K562 (cell line): ENCODE data around the gene ZNF362. TPM values are rescaled to one million over a fixed set of nuclear protein-coding genes. Genes with fewer than 3 reads are reported as not detected.

Source experiments
- ASH1L ChIP-seq: fragments of 450-650 bp; IDR thresholded peaks from 2 replicates; pipeline ENCODE4 v1.6.1; 2018; ENCODE audit warnings: borderline replicate concordance, mild to moderate bottlenecking, low read depth; ENCODE audit not compliant: partially characterized antibody
- CCNT2 ChIP-seq: IDR thresholded peaks from 2 replicates; pipeline ENCODE4 v1.6.1; 2011; ENCODE audit warnings: borderline replicate concordance, low read depth, mild to moderate bottlenecking, moderate library complexity, mixed read lengths, low read length; ENCODE audit not compliant: insufficient read length; ENCODE audit errors: extremely low read depth
- CEBPB ChIP-seq: fragments of 450-650 bp; IDR thresholded peaks from 2 replicates; pipeline ENCODE4 v1.6.1; 2016; ENCODE audit warnings: missing genetic modification characterization, missing compliant biosample characterization
- HNRNPL ChIP-seq: fragments of 200-400 bp; formaldehyde crosslinking; IDR thresholded peaks from 2 replicates; pipeline ENCODE4 v1.6.1; 2017; ENCODE audit warnings: low read depth, mild to moderate bottlenecking, low read length
- MIER1 ChIP-seq: fragments of 450-650 bp; IDR thresholded peaks from 2 replicates; pipeline ENCODE4 v1.6.1; 2016; ENCODE audit warnings: antibody characterized with exemption, mild to moderate bottlenecking, low read depth
- RBFOX2 ChIP-seq: fragments of 200-400 bp; formaldehyde crosslinking; IDR thresholded peaks from 2 replicates; pipeline ENCODE4 v1.6.1; 2017; ENCODE audit warnings: low read depth, mild to moderate bottlenecking, low read length, moderate library complexity
- RBM14 ChIP-seq: fragments of 200-400 bp; formaldehyde crosslinking; IDR thresholded peaks from 2 replicates; pipeline ENCODE4 v1.6.1; 2018; ENCODE audit warnings: low read depth, mild to moderate bottlenecking, low read length, moderate library complexity, borderline replicate concordance; ENCODE audit not compliant: insufficient read depth
- ZKSCAN8 ChIP-seq: fragments of 200-800 bp; sonication (Bioruptor generic); IDR thresholded peaks from 2 replicates; pipeline ENCODE4 v1.6.1; 2016; ENCODE audit warnings: missing genetic modification characterization, missing compliant biosample characterization
- ZNF384 ChIP-seq: IDR thresholded peaks from 2 replicates; pipeline ENCODE4 v1.6.1; 2012; ENCODE audit warnings: low read depth, low read length, improper control_type of control experiment
- ZNF830 ChIP-seq: fragments of 250-450 bp; sonication (Bioruptor Pico); IDR thresholded peaks from 2 replicates; pipeline ENCODE4 v1.5.0; 2021; ENCODE audit warnings: mild to moderate bottlenecking
- polyA plus RNA-seq, 8 experiments: library from polyadenylated mRNA; depleted of rRNA in 4 of 8; stranded (reverse) in 5 of 8; unstranded in 3 of 8; fragments of >200 nt; fragmentation: Nextera tagmentation in 2 of 8; fragmentation: Illumina TruSeq in 1 of 8; extraction: Ambion mirVana in 2 of 8; extraction: Trizol in 1 of 8; gene quantifications; 2 replicates each; pipeline versions ENCODE4 v1.2.1 to v1.2.3, GENCODE V29; 2011 to 2014; ENCODE audit warnings: inconsistent platforms in 1 of 8, missing spikeins in 1 of 8
- total RNA-seq, 7 experiments: library from RNA; depleted of rRNA in 6 of 7; stranded (reverse); fragments of >200 nt in 6 of 7; fragmentation: Illumina TruSeq in 2 of 7; extraction: Trizol in 2 of 7; gene quantifications; 2 replicates each; pipeline versions ENCODE4 v1.2.1 to v1.2.3, GENCODE V29; 2011 to 2021; ENCODE audit warnings: low replicate concordance in 1 of 7
- TF ChIP-seq, protein P1 (sequence below): fragments of 450-650 bp; IDR thresholded peaks from 2 replicates; pipeline ENCODE4 v1.6.1; 2017; ENCODE audit warnings: antibody characterized with exemption, mild to moderate bottlenecking
- TF ChIP-seq, protein P2 (sequence below): sonication (generic); formaldehyde crosslinking; IDR thresholded peaks from 2 replicates; pipeline ENCODE4 v1.8.0; 2022; ENCODE audit warnings: mild to moderate bottlenecking, missing genetic modification reagents, borderline replicate concordance
- TF ChIP-seq, protein P3 (sequence below): sonication (generic); formaldehyde crosslinking; IDR thresholded peaks from 2 replicates; pipeline ENCODE4 v1.8.1; 2022; ENCODE audit warnings: missing genetic modification reagents
- TF ChIP-seq, protein P4 (sequence below): fragments of 450-650 bp; IDR thresholded peaks from 2 replicates; pipeline ENCODE4 v1.6.1; 2016; ENCODE audit warnings: missing biosample characterization, missing genetic modification characterization

Gene ZNF362
- total and polyA plus RNA-seq, 9 of the 15 experiments (the other 6 are each of a cell fraction or from before 2014, with no cell fraction given), result 0.01 to 1.1 (median 0.35) TPM; not detected in 1

DNA sequence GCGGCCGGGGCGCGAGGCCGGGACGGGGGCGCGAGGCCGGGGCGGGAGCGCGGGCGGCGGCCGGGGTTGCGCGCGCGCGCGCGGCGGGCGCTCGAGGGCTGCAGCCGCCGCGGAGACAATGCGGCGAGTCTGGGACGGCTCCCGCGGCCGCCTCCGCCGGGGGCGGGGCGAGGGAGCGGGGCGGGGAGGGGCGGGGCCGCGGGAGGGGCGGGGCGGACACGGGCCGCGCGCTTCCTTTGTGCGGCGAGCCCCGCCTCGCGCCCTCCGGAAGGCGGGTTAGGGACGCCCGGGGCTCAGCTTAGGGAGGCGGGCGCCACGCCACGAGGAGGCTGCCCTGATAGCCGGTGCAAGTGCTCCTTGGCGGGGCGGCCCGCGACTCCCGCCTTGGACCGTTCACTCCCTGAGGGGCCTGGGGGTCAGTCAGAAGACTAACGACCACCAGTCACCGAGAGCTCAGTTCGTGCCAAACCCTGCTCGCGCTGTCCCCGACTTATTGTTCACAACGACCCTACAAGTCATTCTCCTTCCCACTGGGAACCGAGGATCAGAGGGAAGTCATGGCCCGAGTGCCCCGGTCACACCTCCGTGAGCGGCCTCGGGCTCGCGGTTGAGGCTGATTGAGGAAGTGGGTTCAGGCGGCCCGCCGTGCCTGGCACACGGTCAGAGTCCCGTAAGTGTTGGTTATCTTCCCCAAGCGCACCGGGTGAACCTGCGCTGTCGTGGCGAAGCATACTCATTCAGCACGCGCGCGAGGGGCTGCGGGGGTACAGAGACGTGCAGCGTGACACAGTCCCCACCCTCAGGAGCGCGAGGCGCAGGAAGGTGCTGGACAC is 93.7 kb downstream of the ZNF362 start (continued):
- TF ChIP-seq ZKSCAN8 (CRISPR knock-in tag), result no peak
- TF ChIP-seq ZNF830 (CRISPR knock-in tag), result 0 out of 2 replicates have a peak, but pooled peaks have one; percentile 77
- TF ChIP-seq, protein P1, sequence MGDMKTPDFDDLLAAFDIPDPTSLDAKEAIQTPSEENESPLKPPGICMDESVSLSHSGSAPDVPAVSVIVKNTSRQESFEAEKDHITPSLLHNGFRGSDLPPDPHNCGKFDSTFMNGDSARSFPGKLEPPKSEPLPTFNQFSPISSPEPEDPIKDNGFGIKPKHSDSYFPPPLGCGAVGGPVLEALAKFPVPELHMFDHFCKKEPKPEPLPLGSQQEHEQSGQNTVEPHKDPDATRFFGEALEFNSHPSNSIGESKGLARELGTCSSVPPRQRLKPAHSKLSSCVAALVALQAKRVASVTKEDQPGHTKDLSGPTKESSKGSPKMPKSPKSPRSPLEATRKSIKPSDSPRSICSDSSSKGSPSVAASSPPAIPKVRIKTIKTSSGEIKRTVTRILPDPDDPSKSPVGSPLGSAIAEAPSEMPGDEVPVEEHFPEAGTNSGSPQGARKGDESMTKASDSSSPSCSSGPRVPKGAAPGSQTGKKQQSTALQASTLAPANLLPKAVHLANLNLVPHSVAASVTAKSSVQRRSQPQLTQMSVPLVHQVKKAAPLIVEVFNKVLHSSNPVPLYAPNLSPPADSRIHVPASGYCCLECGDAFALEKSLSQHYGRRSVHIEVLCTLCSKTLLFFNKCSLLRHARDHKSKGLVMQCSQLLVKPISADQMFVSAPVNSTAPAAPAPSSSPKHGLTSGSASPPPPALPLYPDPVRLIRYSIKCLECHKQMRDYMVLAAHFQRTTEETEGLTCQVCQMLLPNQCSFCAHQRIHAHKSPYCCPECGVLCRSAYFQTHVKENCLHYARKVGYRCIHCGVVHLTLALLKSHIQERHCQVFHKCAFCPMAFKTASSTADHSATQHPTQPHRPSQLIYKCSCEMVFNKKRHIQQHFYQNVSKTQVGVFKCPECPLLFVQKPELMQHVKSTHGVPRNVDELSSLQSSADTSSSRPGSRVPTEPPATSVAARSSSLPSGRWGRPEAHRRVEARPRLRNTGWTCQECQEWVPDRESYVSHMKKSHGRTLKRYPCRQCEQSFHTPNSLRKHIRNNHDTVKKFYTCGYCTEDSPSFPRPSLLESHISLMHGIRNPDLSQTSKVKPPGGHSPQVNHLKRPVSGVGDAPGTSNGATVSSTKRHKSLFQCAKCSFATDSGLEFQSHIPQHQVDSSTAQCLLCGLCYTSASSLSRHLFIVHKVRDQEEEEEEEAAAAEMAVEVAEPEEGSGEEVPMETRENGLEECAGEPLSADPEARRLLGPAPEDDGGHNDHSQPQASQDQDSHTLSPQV, result peak; percentile 87; the same call in 1 of the 2 replicates
- TF ChIP-seq RBM14, result no peak
- TF ChIP-seq, protein P2, sequence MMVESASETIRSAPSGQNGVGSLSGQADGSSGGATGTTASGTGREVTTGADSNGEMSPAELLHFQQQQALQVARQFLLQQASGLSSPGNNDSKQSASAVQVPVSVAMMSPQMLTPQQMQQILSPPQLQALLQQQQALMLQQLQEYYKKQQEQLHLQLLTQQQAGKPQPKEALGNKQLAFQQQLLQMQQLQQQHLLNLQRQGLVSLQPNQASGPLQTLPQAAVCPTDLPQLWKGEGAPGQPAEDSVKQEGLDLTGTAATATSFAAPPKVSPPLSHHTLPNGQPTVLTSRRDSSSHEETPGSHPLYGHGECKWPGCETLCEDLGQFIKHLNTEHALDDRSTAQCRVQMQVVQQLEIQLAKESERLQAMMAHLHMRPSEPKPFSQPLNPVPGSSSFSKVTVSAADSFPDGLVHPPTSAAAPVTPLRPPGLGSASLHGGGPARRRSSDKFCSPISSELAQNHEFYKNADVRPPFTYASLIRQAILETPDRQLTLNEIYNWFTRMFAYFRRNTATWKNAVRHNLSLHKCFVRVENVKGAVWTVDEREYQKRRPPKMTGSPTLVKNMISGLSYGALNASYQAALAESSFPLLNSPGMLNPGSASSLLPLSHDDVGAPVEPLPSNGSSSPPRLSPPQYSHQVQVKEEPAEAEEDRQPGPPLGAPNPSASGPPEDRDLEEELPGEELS (CRISPR knock-in tag), result peak; percentile 24; the same call in 1 of the 2 replicates
- peak; percentile 92 for TF ChIP-seq RBFOX2
- no peak for TF ChIP-seq HNRNPL
- TF ChIP-seq, protein P3, sequence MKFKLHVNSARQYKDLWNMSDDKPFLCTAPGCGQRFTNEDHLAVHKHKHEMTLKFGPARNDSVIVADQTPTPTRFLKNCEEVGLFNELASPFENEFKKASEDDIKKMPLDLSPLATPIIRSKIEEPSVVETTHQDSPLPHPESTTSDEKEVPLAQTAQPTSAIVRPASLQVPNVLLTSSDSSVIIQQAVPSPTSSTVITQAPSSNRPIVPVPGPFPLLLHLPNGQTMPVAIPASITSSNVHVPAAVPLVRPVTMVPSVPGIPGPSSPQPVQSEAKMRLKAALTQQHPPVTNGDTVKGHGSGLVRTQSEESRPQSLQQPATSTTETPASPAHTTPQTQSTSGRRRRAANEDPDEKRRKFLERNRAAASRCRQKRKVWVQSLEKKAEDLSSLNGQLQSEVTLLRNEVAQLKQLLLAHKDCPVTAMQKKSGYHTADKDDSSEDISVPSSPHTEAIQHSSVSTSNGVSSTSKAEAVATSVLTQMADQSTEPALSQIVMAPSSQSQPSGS (CRISPR knock-in tag), result no peak
- TF ChIP-seq, protein P4, sequence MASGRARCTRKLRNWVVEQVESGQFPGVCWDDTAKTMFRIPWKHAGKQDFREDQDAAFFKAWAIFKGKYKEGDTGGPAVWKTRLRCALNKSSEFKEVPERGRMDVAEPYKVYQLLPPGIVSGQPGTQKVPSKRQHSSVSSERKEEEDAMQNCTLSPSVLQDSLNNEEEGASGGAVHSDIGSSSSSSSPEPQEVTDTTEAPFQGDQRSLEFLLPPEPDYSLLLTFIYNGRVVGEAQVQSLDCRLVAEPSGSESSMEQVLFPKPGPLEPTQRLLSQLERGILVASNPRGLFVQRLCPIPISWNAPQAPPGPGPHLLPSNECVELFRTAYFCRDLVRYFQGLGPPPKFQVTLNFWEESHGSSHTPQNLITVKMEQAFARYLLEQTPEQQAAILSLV (tag), result no peak
- TF ChIP-seq CCNT2, result peak; percentile 49
- TF ChIP-seq ASH1L, result no peak
- TF ChIP-seq CEBPB (tag), result no peak
- TF ChIP-seq MIER1, result no peak
- no peak for TF ChIP-seq ZNF384
